HCT116 (cell line): ENCODE measurements around the gene RFPL2. TPM values are rescaled to one million over a fixed set of nuclear protein-coding genes. Genes with fewer than 3 reads are reported as not detected.
"Not testable (repeated sequence)": the region's sequence is repeated elsewhere in the genome, so short reads cannot be mapped to it uniquely, and the experiment has no call there.

Experiments
- ATAC-seq: fragments of 200-7000 bp; cut with Tn5 transposase; 2 replicates; pipeline ENCODE4 v1.9.1; 2020; ENCODE audit warnings: mild to moderate bottlenecking, moderate library complexity
- BruUV-seq: library from RNA; stranded (reverse); fragments of 400-500 nt; replicated peaks from 2 replicates; lab custom pipeline; 2021; lab: Mats Ljungman, UMichigan
- CTCF ChIA-PET: fragments of 300-600 bp; sonication (Branson Sonifier 250); formaldehyde crosslinking; loops from one replicate; lab custom pipeline; 2021; ENCODE audit warnings: antibody characterized with exemption; lab: Charles Lee
- POLR2A ChIA-PET: fragments of 300-600, 350-600 bp; sonication (Branson Sonifier 250); formaldehyde crosslinking; loops from one replicate; lab custom pipeline; 2021; ENCODE audit warnings: antibody characterized with exemption; lab: Charles Lee
- RAD21 ChIA-PET, 2 experiments: fragments of 300-600 bp; sonication (Branson Sonifier 250); formaldehyde crosslinking; loops; one replicate each; lab custom pipeline; 2023; ENCODE audit warnings: low total read pairs in 2 of 2; ENCODE audit not compliant: uncharacterized antibody in 2 of 2, unreplicated experiment in 2 of 2, low non-redundant PET in 1 of 2; lab: Charles Lee
- DNase-seq: peaks from one replicate; pipeline ENCODE4 v3.0.0-alpha.2; 2010; ENCODE audit warnings: low read depth, low spot score
- H2AFZ ChIP-seq: fragments of 200-600 bp; shearing (Covaris generic), sonication (generic); 2 replicates; pipeline ENCODE4 v1.6.1; 2017; ENCODE audit warnings: low read depth, mixed run types, mixed read lengths, antibody characterized with exemption, low read length; ENCODE audit not compliant: poor library complexity, severe bottlenecking
- H3K27ac ChIP-seq: 2 replicates; pipeline ENCODE4 v1.5.1; 2012; ENCODE audit warnings: low read depth, low read length
- H3K27me3 ChIP-seq: fragments of 200-600 bp; sonication (generic); 2 replicates; pipeline ENCODE4 v1.6.1; 2016; ENCODE audit warnings: mixed run types, low read length, mixed read lengths; ENCODE audit not compliant: insufficient read depth
- H3K36me3 ChIP-seq, 2 experiments: fragments of 200-500 bp in 1 of 2; fragments of 200-600 bp in 1 of 2; sonication (Bioruptor generic) in 1 of 2; sonication (generic) in 1 of 2; 2 replicates each; pipeline versions ENCODE4 v1.5.1 to v1.6.1; 2014 to 2016; ENCODE audit warnings: low read length in 2 of 2, inconsistent platforms in 1 of 2, mixed read lengths in 1 of 2, mixed run types in 1 of 2; ENCODE audit not compliant: insufficient read depth in 2 of 2, control insufficient read depth in 1 of 2
- H3K4me1 ChIP-seq, 2 experiments: fragments of 200-600 bp in 1 of 2; sonication (generic) in 1 of 2; 2 replicates each; pipeline versions ENCODE4 v1.5.1 to v1.6.1; 2012 to 2017; ENCODE audit warnings: low read length in 2 of 2, inconsistent platforms in 1 of 2, mild to moderate bottlenecking in 1 of 2, mixed read lengths in 1 of 2, mixed run types in 1 of 2, moderate library complexity in 1 of 2; ENCODE audit not compliant: insufficient read depth in 2 of 2, control insufficient read depth in 1 of 2
- H3K4me2 ChIP-seq: fragments of 200-600 bp; sonication (generic); 2 replicates; pipeline ENCODE4 v1.6.1; 2017; ENCODE audit warnings: mixed run types, low read length, mixed read lengths
- H3K4me3 ChIP-seq, 2 experiments: fragments of 200-600 bp in 1 of 2; sonication (generic) in 1 of 2; replicated peaks in 1 of 2; 2 replicates each; pipeline ENCODE4 v1.5.1; 2011 to 2016; ENCODE audit warnings: low read length in 2 of 2, control low read depth in 1 of 2, low read depth in 1 of 2, mild to moderate bottlenecking in 1 of 2, mixed read lengths in 1 of 2, mixed run types in 1 of 2
- H3K79me2 ChIP-seq: fragments of 200-600 bp; sonication (generic); 2 replicates; pipeline ENCODE4 v1.6.1; 2017; ENCODE audit warnings: mild to moderate bottlenecking, mixed run types, low read length, moderate library complexity, mixed read lengths; ENCODE audit not compliant: insufficient read depth
- H3K9ac ChIP-seq: fragments of 200-600 bp; sonication (generic); 2 replicates; pipeline ENCODE4 v1.6.1; 2016; ENCODE audit warnings: low read length, mixed read lengths
- H3K9me2 ChIP-seq: fragments of 200-600 bp; sonication (generic), shearing (Covaris generic); 2 replicates; pipeline ENCODE4 v1.6.1; 2017; ENCODE audit warnings: mixed run types, mild to moderate bottlenecking, moderate library complexity; ENCODE audit not compliant: insufficient read depth
- H3K9me3 ChIP-seq, 2 experiments: fragments of 200-500 bp in 1 of 2; fragments of 200-600 bp in 1 of 2; sonication (Bioruptor generic) in 1 of 2; sonication (generic) in 1 of 2; 2 replicates each; pipeline ENCODE4 v1.6.1; 2014 to 2017; ENCODE audit warnings: low read length in 2 of 2, mixed read lengths in 2 of 2, inconsistent platforms in 1 of 2, low read depth in 1 of 2, mild to moderate bottlenecking in 1 of 2, mixed run types in 1 of 2, moderate library complexity in 1 of 2; ENCODE audit not compliant: control insufficient read depth in 1 of 2, insufficient read depth in 1 of 2
- H4K20me1 ChIP-seq: fragments of 200-600 bp; sonication (generic), shearing (Covaris generic); 2 replicates; pipeline ENCODE4 v1.6.1; 2017; ENCODE audit warnings: mixed run types, mild to moderate bottlenecking, moderate library complexity; ENCODE audit not compliant: insufficient read depth
- CEBPB ChIP-seq: IDR thresholded peaks from 2 replicates; pipeline ENCODE4 v1.6.1; 2012; ENCODE audit warnings: low read depth
- REST ChIP-seq: IDR thresholded peaks from 2 replicates; pipeline ENCODE4 v1.6.1; 2012; ENCODE audit warnings: low read depth
- TCF7L2 ChIP-seq: IDR thresholded peaks from 2 replicates; pipeline ENCODE4 v1.7.0; 2011; ENCODE audit warnings: borderline replicate concordance, inconsistent platforms; ENCODE audit not compliant: insufficient read depth, insufficient read length; ENCODE audit errors: extremely low read depth
- intact Hi-C: fragments of 100-400 bp; cut with micrococcal nuclease; formaldehyde crosslinking; loops from 2 replicates; pipeline ENCODE4 v1.10.0; 2022
- total RNA-seq: library from RNA; stranded (reverse); gene quantifications from one replicate; pipeline ENCODE4 v1.2.1, GENCODE V29; 2021; ENCODE audit not compliant: unreplicated experiment

RFPL2 gene
- total RNA-seq, 1 experiment from 2014 or later, result 0.61 TPM

GRCh38 chr22:32158712-32159533 is 46.0 kb downstream of the RFPL2 start, which contains the start of gene C22orf42 (continued):
- no peak for TF ChIP-seq REST
- no peak for TF ChIP-seq TCF7L2
- no peak for TF ChIP-seq CEBPB

GRCh38 chr22:32157632-32158031 is 47.2 kb downstream of the RFPL2 start:
- H4K20me1 ChIP-seq, H3K9me3 ChIP-seq, BruUV-seq, H3K9ac ChIP-seq, RAD21 ChIA-PET, H3K79me2 ChIP-seq, H3K4me3 ChIP-seq, H3K27ac ChIP-seq, CTCF ChIA-PET, intact Hi-C loops, H3K9me2 ChIP-seq, POLR2A ChIA-PET, H3K4me1 ChIP-seq, H2AFZ ChIP-seq, H3K4me2 ChIP-seq, ATAC-seq, H3K27me3 ChIP-seq, DNase-seq, H3K36me3 ChIP-seq: not testable (repeated sequence)

GRCh38 chr22:32154727-32155126 is 50.1 kb downstream of the RFPL2 start:
- H3K4me1 ChIP-seq, H3K27me3 ChIP-seq, DNase-seq, H3K9ac ChIP-seq, ATAC-seq, H3K79me2 ChIP-seq, H3K4me3 ChIP-seq, CTCF ChIA-PET, intact Hi-C loops, H4K20me1 ChIP-seq, POLR2A ChIA-PET, BruUV-seq, RAD21 ChIA-PET, H3K36me3 ChIP-seq, H3K9me2 ChIP-seq, H3K27ac ChIP-seq, H3K9me3 ChIP-seq, H2AFZ ChIP-seq, H3K4me2 ChIP-seq: not testable (repeated sequence)

- H3K4me3 ChIP-seq, DNase-seq, BruUV-seq, intact Hi-C loops, H3K27me3 ChIP-seq, H3K27ac ChIP-seq, CTCF ChIA-PET, H3K9me2 ChIP-seq, H3K79me2 ChIP-seq, H3K36me3 ChIP-seq, H3K4me2 ChIP-seq, POLR2A ChIA-PET, RAD21 ChIA-PET, H4K20me1 ChIP-seq, H2AFZ ChIP-seq, H3K9ac ChIP-seq, ATAC-seq, H3K4me1 ChIP-seq, H3K9me3 ChIP-seq: not testable (repeated sequence)
Measured at GRCh38 chr22:32151641-32152040, 53.2 kb downstream of the RFPL2 start.
